ENCODE measurements around the gene TMEM9B. TPM values are rescaled to one million over a fixed set of nuclear protein-coding genes. Genes with fewer than 3 reads are reported as not detected.
A peak's percentile ranks its signal among the peaks of the same experiment; 100 is the strongest.

The TMEM9B gene
- total and polyA plus RNA-seq, 7 experiments from 2014 or later: 16.2 to 83.0 (median 30.8) TPM

DNA sequence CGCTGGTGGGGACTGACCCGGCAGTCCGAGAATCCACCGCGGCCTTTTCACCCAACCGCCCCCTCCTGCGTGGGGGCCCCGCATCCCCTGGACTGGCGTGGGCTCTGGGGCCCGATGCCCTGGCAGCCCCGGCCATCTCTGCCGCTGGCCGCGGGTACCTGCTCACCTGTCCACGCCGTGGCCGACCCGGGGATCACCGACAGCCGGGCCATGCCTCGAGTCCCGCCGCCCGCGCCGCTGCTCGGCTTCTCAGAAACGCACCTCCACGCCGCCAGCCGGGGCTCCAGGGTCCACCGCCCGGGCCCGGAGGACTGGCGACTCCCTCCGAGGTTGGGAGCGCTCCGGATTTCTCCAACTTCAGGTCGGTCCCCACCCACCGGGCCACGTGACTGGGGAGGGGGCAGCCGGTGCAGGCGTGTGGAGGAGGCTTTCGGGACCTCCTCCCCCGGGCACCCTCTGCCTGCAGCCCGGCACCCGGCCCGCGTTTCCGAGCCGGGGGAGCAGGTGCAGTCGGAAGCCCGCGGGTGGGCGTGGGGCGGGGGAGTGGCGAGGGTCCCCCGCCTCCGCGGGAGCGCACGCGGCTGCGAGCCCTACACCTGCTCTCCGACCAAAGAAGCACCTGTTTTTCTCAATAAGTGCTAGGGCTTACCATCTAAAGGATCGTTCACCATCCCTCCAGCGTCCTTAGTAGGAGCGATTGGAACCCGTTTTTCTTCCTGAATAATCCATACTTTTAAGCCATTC, 40.1 kb upstream of the TMEM9B start:
- H3K9me3 ChIP-seq (ENCODE audit: control insufficient read depth in 2 of 3, low read length in 3 of 3): no peaks in the 10 kb centered on the region
- no peaks in the 10 kb centered on the region for H3K36me3 ChIP-seq (ENCODE audit: control insufficient read depth in 2 of 3, insufficient read depth in 3 of 3, low read length in 3 of 3)
- Mint-ChIP-seq H3K4me1 (peaks cover 13 to 31% (median 20%) of the 10 kb centered on the region in 7 donors), H3K9me3 (no peaks in the 10 kb centered on the region), H3K27ac (peak overlapping the region in 4 of 9 donors; percentile 3 to 43 (median 24)), H3K36me3 (no peaks in the 10 kb centered on the region), H3K27me3 (peaks cover 24 to 59% (median 36%) of the 10 kb centered on the region in 5 donors), H3K4me3 (peak overlapping the region; percentile 57 to 85 (median 76))
- peaks cover 8 to 12% of the 10 kb centered on the region in 2 donors for H3K4me1 ChIP-seq (ENCODE audit: control insufficient read depth in 2 of 2, insufficient read depth in 2 of 2, low read length in 2 of 2)
- intact Hi-C loops (cut with micrococcal nuclease): loop anchor here (1.0 to 10.0 kb wide), 4 partner anchors 92 to 750 kb away; partner anchors contain the start of gene AKIP1 (in 2 of the 2)
- peaks cover 3 to 8% of the 10 kb centered on the region in 2 donors for H3K27me3 ChIP-seq (ENCODE audit: control insufficient read depth in 2 of 2, insufficient read depth in 2 of 2, low read length in 2 of 2)
- CTCF ChIA-PET: interaction anchor here (0.9 kb wide), 1 partner anchor 40 kb away, joined by 4 read pairs; no protein-coding TSS in a partner anchor
- peak overlapping the region; percentile 32 for H3K4me3 ChIP-seq (ENCODE audit: low read length)
- H3K27ac ChIP-seq (ENCODE audit: low read depth, low read length): no peak overlapping the region
- ATAC-seq: no peak
- POLR2A ChIA-PET: no interaction called here
- peak in 8 of 9 donors; percentile 17 to 33 (median 24) for DNase-seq

DNA sequence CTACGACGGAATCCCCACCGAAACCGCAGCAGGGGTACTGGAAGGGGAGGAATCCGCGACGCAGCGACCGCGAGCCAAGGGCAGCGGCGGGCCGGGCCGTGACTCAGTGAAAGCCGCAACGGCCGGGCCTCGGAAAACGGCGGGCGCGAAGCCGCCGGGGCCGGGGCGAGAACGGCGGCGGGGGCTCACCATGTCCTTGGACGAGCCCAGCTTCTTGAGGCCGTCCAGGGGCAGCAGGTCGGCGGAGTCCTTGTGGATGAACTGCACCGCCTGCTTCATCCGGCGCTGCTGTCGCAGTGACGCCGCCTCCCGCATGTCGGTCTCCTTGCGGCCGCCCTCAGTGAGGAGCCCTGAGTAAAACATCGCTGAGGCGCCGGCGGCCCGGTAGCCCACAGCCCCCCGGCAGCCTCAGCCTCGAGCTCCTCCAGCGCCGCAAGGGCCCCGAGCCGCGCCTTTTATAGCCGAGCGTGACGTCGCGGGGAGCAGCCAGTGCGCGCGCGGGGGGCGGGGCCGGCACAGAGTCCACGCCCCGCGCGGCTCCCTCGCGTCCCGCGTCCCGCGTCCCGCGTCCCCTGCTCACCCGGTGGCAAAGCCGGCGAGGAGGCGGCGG, 39.4 kb upstream of the TMEM9B start, which contains the start of gene NRIP3:
TSS of gene NRIP3 (minus strand) at position 429 of the 610 bp plus-strand sequence. CDS start at position 363, 66 bp downstream.
- ChIA-PET CTCF (interaction anchor here (0.9 kb wide), 1 partner anchor 39 kb away, joined by 4 read pairs; no protein-coding TSS in a partner anchor), POLR2A (interaction anchor here (0.6 to 1.1 kb wide), 2 partner anchors 321 to 458 kb away, joined by 3 read pairs; partner anchors contain the start of genes RPL27A and TRIM66)
- Histone ChIP-seq H3K4me3 (ENCODE audit: low read length) (peak within 1 kb of the TSS; percentile 32), H3K27ac (ENCODE audit: low read depth, low read length) (no peak within 1 kb of the TSS), H3K36me3 (ENCODE audit: control insufficient read depth in 2 of 3, insufficient read depth in 3 of 3, low read length in 3 of 3) (no peaks in the 10 kb centered on the region), H3K4me1 (ENCODE audit: control insufficient read depth in 2 of 2, insufficient read depth in 2 of 2, low read length in 2 of 2) (peaks cover 8 to 12% of the 10 kb centered on the region in 2 donors), H3K9me3 (ENCODE audit: control insufficient read depth in 2 of 3, low read length in 3 of 3) (no peaks in the 10 kb centered on the region), H3K27me3 (ENCODE audit: control insufficient read depth in 2 of 2, insufficient read depth in 2 of 2, low read length in 2 of 2) (peaks cover 3 to 8% of the 10 kb centered on the region in 2 donors)
- H3K27me3 Mint-ChIP-seq: peaks cover 30 to 56% (median 41%) of the 10 kb centered on the region in 5 donors
- H3K9me3 Mint-ChIP-seq: no peaks in the 10 kb centered on the region
- ATAC-seq (peak; percentile 89), DNase-seq (peak; percentile 72 to 86 (median 80))
- H3K4me1 Mint-ChIP-seq: peaks cover 13 to 31% (median 20%) of the 10 kb centered on the region in 7 donors
- intact Hi-C loops (cut with micrococcal nuclease): loop anchor here (1.0 to 10.0 kb wide), 6 partner anchors 39 to 751 kb away; partner anchors contain the start of genes AKIP1 (in 2 of the 2), TMEM9B (in 2 of the 2) and ZNF143 (in 1 of the 2)
- H3K27ac Mint-ChIP-seq: peak within 1 kb of the TSS; percentile 12 to 87 (median 62)
- peaks cover 0 to 4% (median 0%) of the 10 kb centered on the region in 5 donors for H3K36me3 Mint-ChIP-seq
- peak within 1 kb of the TSS; percentile 81 to 90 (median 86) for H3K4me3 Mint-ChIP-seq

DNA sequence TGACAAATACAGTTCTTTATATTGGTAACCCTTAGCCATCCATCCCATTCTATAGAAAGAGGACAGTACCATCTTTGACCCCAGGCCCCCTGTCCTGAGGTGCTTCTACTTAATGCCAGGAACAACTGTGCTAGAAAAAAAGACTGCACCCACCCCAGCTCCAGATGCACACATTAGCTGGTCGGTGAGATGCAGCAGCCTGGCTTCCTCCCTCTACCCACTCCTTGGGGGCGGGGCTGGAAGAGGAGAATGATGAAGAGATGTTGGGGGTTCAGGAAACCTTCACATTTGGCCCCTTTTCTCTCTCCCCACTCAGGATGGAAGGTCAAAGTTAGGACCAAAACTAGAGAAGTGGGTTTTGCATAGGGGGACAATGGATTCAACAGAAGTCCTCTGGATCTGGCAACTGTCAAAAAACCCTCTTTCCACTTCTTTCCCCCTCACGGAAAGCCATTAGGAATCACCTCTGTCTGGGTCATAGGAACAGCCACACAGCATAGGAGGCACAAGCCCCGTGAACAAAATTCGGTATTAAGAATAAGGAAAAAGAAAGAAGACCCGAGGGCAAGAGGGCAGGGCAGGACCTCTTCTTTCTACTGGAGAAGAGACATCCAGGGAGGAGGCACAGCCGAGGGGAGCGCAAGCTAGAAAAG, 38.8 kb upstream of the TMEM9B start:
- Mint-ChIP-seq H3K4me1 (peaks cover 13 to 31% (median 20%) of the 10 kb centered on the region in 7 donors), H3K27ac (peak overlapping the region in 6 of 9 donors; percentile 57 to 87 (median 68)), H3K9me3 (no peaks in the 10 kb centered on the region), H3K36me3 (peaks cover 0 to 4% (median 0%) of the 10 kb centered on the region in 5 donors), H3K27me3 (peaks cover 30 to 54% (median 41%) of the 10 kb centered on the region in 5 donors), H3K4me3 (peak overlapping the region; percentile 81 to 90 (median 86))
- Histone ChIP-seq H3K27ac (ENCODE audit: low read depth, low read length) (no peak overlapping the region), H3K4me1 (ENCODE audit: control insufficient read depth in 2 of 2, insufficient read depth in 2 of 2, low read length in 2 of 2) (peaks cover 8 to 12% of the 10 kb centered on the region in 2 donors), H3K9me3 (ENCODE audit: control insufficient read depth in 2 of 3, low read length in 3 of 3) (no peaks in the 10 kb centered on the region), H3K36me3 (ENCODE audit: control insufficient read depth in 2 of 3, insufficient read depth in 3 of 3, low read length in 3 of 3) (no peaks in the 10 kb centered on the region), H3K27me3 (ENCODE audit: control insufficient read depth in 2 of 2, insufficient read depth in 2 of 2, low read length in 2 of 2) (peaks cover 3 to 8% of the 10 kb centered on the region in 2 donors), H3K4me3 (ENCODE audit: low read length) (peak overlapping the region; percentile 32)
- peak in 1 of 9 donors; percentile 34 for DNase-seq
- intact Hi-C loops (cut with micrococcal nuclease): loop anchor here (1.0 to 10.0 kb wide), 5 partner anchors 39 to 752 kb away; partner anchors contain the start of genes AKIP1 (in 2 of the 2), TMEM9B (in 2 of the 2) and ZNF143 (in 1 of the 2)
- POLR2A ChIA-PET: interaction anchor here (0.6 to 1.1 kb wide), 3 partner anchors 166 to 459 kb away, joined by 3 read pairs; partner anchors contain the start of genes RPL27A and TRIM66
- CTCF ChIA-PET: interaction anchor here (0.9 kb wide), 1 partner anchor 38 kb away, joined by 4 read pairs; no protein-coding TSS in a partner anchor
- ATAC-seq: no peak

DNA sequence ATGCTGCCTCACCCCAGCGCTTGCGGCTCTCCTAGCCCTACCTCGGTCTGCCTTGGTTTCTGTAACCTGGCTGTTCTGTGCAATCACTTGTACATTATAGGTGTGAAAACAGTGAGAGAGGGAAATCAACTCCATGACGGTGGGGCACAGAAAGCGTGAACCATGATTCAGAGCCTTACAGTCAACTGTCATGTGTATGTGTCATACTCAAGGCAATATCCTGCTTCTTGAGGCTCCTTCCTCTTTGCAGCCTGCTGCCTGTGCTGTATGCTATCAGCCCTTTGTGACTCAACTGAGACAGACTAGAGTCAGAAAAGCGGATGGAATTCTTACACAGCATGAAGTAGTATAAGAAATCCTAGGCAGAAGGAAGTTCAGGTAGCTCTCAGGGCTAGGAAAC, 37.5 kb upstream of the TMEM9B start:
- intact Hi-C loops (cut with micrococcal nuclease): loop anchor here (2.0 to 10.0 kb wide), 4 partner anchors 89 to 753 kb away; partner anchors contain the start of genes AKIP1 (in 2 of the 2) and ZNF143 (in 1 of the 2)
- no peak overlapping the region for H3K27ac ChIP-seq (ENCODE audit: low read depth, low read length)
- H3K36me3 Mint-ChIP-seq: peaks cover 0 to 4% (median 0%) of the 10 kb centered on the region in 5 donors
- DNase-seq: peak in 2 of 9 donors; percentile 14 to 43
- peaks cover 3 to 8% of the 10 kb centered on the region in 2 donors for H3K27me3 ChIP-seq (ENCODE audit: control insufficient read depth in 2 of 2, insufficient read depth in 2 of 2, low read length in 2 of 2)
- H3K9me3 ChIP-seq (ENCODE audit: control insufficient read depth in 2 of 3, low read length in 3 of 3): no peaks in the 10 kb centered on the region
- ChIA-PET CTCF (no interaction called here), POLR2A (no interaction called here)
- ATAC-seq: peak; percentile 71
- peaks cover 13 to 31% (median 20%) of the 10 kb centered on the region in 7 donors for H3K4me1 Mint-ChIP-seq
- H3K9me3 Mint-ChIP-seq: no peaks in the 10 kb centered on the region
- peak overlapping the region in 1 of 9 donors; percentile 25 for H3K27ac Mint-ChIP-seq
- H3K4me3 Mint-ChIP-seq: peak overlapping the region in 1 of 10 donors; percentile 39
- peaks cover 8 to 12% of the 10 kb centered on the region in 2 donors for H3K4me1 ChIP-seq (ENCODE audit: control insufficient read depth in 2 of 2, insufficient read depth in 2 of 2, low read length in 2 of 2)
- peaks cover 30 to 56% (median 40%) of the 10 kb centered on the region in 5 donors for H3K27me3 Mint-ChIP-seq
- H3K4me3 ChIP-seq (ENCODE audit: low read length): no peak overlapping the region
- no peaks in the 10 kb centered on the region for H3K36me3 ChIP-seq (ENCODE audit: control insufficient read depth in 2 of 3, insufficient read depth in 3 of 3, low read length in 3 of 3)

DNA sequence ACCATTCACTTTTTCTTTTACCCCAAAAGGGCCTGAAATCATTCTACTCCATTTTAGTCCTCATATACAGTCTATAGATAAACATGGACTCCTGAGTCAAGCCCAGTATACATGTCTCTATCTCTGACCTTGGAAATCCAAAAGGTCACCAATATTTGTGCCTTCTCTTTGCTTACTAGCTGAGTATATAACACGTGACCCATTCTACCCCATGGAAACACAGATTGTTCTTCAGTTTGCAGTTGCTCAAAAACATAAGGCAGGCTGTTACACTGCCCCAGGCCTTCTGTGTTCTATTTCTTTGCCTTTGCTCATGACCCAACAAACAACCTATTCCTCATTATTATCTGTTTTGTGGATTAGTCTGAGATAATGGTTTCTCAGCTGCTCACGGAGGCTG, 33.8 kb upstream of the TMEM9B start:
- H3K36me3 ChIP-seq (ENCODE audit: control insufficient read depth in 2 of 3, insufficient read depth in 3 of 3, low read length in 3 of 3): no peaks in the 10 kb centered on the region
- intact Hi-C loops (cut with micrococcal nuclease): no loop called here
- DNase-seq (no peak), ATAC-seq (no peak)
- H3K36me3 Mint-ChIP-seq: peaks cover 0 to 4% (median 0%) of the 10 kb centered on the region in 5 donors
- peaks cover 8 to 9% of the 10 kb centered on the region in 2 donors for H3K27me3 ChIP-seq (ENCODE audit: control insufficient read depth in 2 of 2, insufficient read depth in 2 of 2, low read length in 2 of 2)
- H3K9me3 ChIP-seq (ENCODE audit: control insufficient read depth in 2 of 3, low read length in 3 of 3): no peaks in the 10 kb centered on the region
- peaks cover 3 to 5% of the 10 kb centered on the region in 2 donors for H3K4me1 ChIP-seq (ENCODE audit: control insufficient read depth in 2 of 2, insufficient read depth in 2 of 2, low read length in 2 of 2)
- CTCF ChIA-PET: interaction anchor here (0.7 kb wide), 1 partner anchor 1933 kb away, joined by 3 read pairs; no protein-coding TSS in a partner anchor
- no peak overlapping the region for H3K4me3 ChIP-seq (ENCODE audit: low read length)
- no peak overlapping the region for H3K4me3 Mint-ChIP-seq
- no peak overlapping the region for H3K27ac ChIP-seq (ENCODE audit: low read depth, low read length)
- no peaks in the 10 kb centered on the region for H3K9me3 Mint-ChIP-seq
- no peak overlapping the region for H3K27ac Mint-ChIP-seq
- POLR2A ChIA-PET: no interaction called here
- H3K4me1 Mint-ChIP-seq: peaks cover 1 to 18% (median 7%) of the 10 kb centered on the region in 7 donors
- peaks cover 15 to 42% (median 33%) of the 10 kb centered on the region in 5 donors for H3K27me3 Mint-ChIP-seq

Measured in naive thymus-derived CD4-positive, alpha-beta T cell (primary cell).